ENCODE results near the gene DYNC1H1.

Gene DYNC1H1

GRCh38 chr14:101964297-101965180 is at the start of gene DYNC1H1:
DYNC1H1 (plus strand) TSS chr14:101964573; CDS start chr14:101964692, 119 bp downstream.
- DNase-seq, result peak; percentile 85

DNA sequence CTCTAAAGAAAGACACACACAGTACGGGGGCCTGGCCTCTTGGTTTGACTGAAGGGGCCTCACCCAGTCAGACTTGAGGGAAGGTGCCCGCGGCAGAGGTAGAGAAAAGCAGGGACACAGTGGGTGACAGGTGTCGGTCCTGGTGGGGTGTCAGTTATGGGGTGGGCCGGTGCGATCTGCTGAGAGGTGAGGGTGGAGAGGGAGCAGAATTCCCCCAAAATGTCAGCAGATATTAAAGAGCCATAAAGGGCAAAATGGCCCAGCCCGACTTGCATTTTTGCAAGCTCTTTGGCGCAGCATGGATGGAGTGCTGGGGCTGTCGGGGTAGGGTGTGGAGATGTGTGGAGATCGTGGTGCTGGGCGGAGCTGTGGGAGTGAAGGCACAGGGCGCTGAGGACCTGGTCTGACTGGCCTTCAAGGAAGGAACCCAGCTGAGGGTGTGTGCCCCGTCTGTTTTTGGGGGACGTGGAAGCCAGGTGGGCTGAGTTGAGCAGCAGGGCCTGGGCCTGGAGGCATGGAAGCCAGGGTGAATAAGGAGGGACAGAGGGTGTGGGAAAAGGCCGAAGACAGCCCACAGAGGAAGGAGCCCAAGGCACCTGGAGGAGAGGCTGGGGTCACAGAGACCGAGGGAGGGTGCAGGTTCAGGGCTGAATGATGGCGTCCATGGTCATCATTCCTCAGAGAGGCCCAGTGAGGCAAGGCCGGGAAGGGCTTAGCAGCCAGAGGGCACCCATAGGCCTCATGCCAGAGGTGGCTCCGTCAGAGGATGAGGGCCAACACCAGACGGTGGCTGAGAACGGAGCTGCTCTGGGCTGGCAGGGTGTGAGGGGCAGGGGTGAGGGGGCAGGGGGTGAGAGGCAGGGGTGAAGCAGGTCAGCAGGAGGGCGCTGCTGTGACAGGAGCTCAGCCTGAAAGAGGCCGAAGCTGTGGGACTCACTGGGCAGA is 48.2 kb upstream of the DYNC1H1 start:
- no peak for DNase-seq

DNA sequence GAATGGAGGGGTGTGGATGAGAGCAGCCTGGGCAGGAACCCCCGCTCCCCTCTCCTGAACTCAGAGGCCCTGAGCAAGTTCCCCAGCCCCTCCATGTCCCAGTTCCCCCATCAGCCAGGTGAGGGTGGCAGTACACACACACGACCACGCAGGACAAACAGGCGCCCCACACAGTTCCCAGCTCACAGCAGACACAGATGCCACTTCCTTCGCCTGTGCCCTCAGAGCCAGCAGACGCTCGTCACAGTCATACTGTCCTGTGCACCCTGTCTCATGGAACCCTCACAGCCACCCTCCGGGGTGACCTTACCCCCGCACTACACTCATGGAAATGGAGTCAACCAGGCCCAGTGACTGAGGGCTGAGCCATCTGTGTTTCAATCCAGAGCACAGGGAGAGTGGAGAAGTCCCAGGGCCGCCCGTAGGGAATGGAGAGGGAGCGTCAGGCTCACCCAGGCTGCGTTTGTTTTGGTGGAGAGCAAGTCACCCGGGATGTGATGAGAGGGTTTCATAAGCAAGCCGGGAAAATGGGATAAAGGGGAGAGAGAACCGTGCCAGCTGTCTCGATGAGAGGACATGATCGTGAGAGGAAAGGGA is 47.5 kb upstream of the DYNC1H1 start:
- DNase-seq, result no peak

GRCh38 chr14:101917413-101918017 is 46.9 kb upstream of the DYNC1H1 start:
- DNase-seq, result no peak

DNA sequence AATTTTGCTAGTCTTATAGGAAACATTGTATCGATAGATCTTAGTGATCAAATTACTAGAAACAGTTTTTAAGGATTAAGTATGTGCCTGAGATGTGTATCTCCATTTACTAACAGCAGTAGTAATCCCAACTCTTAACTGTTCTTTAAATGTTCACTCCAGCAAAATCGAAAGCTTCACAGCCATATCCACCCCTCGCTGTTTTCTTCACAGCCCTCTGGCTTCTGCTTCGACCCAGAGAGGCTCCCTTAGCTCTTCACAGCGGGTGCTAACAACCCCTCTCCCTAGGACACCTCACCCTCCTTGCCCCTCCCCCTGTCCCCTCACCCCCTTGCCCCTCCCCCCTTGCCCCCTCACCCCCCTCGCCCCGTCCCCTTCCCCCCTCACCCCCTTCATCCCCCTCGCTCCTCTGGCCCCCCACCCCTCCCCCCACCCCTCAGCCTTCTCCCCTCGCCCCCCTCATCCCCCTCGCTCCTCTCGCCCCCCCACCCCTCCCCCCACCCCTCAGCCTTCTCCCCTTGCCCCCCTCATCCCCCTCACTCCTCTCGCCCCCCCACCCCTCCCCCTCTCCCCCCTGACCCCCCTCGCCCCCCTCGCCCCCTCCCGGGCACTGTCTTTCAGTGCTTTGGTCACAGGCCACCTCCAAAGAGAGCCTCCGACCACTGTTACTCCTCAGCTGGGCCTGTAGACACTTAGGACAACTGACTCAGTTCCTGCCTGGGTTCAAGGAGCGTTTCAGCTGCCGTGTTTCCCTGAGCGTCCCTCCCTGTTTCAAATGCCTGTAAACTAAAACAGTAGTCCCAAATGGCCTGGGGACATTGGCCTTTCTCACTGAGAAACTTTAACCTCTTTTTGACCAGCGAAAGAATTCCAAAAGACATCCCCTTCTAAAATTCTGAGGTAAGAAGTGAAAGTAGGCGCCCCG is 46.0 kb upstream of the DYNC1H1 start:
- no peak for DNase-seq

DNA sequence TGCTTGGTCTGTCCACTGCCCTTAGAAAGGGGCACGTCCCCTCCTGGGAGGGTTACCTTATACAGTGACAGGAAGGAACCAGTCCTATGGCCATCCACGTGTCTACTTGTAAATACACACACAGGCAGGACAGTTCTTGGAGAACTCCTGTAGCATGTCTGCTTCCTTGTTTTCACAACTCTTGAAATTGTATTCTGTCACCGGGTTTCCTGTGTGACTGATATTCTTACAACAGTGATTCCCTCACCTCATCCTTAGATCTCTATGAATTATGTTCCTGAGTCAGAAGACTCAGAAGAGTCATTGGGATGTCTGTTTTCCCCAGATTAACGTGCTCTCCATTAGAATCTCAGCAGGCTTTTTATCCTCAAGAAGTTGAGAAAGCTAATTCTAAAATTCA is 44.1 kb upstream of the DYNC1H1 start:
- no peak for DNase-seq

- no peak for DNase-seq
Measured at GRCh38 chr14:101922866-101923265, 41.5 kb upstream of the DYNC1H1 start.

GRCh38 chr14:101925152-101925551 is 39.2 kb upstream of the DYNC1H1 start:
- DNase-seq, result no peak

DNA sequence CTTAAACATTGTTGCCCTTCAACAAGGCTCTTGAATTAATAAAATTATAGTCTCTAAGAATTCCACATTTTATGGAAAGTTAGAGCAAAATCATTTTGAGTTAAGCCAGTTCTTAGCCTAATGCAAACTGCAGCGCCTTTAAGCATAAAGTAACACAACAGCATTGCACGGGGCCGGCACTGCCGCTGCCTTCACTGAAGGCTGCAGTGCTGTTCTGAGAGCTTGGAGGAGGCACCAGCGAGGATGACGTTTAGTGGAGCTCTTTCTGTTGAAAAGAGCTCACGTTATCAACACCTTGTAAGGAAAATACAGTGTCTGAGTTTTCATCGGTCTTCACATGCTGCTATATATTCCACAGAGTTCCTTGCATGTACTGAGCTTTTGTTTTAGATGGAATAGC is 38.3 kb upstream of the DYNC1H1 start:
- DNase-seq, result no peak

DNA sequence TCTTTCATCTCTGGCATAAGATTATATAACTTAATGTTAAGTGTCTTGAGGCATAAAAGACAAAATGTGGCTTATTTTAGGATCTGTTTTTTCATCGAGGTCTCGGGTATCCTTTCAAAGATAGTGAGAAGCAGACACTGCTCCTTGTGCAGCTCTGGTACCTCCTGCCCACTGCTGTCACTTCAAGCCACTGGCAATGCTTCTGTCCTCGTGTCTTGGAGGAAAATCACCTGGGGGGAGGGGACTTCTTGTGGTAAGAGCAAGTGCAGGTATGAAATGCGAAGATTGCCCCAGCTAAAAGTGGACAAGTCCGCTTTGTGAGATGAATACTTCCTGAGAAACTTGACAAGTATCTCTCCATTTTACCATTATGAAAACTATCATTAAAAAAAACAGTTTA is 37.8 kb upstream of the DYNC1H1 start:
- DNase-seq, result no peak

GRCh38 chr14:101927859-101928258 is 36.5 kb upstream of the DYNC1H1 start:
- DNase-seq, result no peak

DNA sequence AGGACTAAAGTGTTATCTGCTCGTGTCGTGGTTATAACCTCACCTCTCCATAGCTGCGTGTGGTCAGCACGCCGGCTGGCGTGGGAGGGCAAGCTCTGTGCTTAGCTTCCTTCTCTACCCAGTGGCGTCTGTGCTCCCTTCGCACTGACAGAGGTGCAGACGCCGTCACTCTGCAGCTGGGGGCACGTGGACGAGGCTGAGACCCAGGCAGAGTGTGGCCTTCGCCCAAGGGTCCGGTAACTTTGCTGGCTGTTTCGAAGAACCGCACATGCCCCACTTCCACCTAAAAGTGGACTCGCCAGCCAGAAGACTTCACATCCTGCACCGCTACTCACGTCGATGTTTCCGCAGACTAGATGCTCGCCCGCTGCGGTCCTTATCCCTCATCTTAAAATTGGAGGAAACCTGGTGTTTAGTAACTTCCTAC is 35.9 kb upstream of the DYNC1H1 start:
- DNase-seq, result no peak

DNA sequence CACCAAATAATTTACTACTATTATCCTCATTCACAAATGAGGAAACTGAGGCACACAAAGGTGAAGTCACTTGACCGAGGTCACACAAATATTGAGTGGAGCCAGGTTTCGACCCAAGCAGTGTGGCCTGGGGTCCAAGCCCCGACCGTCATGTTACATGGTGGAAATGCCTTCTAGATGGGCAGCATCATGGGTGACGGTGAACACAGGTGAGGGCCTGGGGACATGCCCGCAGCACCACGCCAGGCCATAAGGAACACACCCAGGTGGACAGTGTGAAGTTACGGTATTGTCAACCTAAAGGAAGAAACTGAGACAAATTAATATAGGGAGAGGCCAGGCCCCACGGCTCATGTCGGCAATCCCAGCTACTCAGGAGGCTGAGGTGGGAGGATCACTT is 35.3 kb upstream of the DYNC1H1 start:
- DNase-seq, result no peak

DNA sequence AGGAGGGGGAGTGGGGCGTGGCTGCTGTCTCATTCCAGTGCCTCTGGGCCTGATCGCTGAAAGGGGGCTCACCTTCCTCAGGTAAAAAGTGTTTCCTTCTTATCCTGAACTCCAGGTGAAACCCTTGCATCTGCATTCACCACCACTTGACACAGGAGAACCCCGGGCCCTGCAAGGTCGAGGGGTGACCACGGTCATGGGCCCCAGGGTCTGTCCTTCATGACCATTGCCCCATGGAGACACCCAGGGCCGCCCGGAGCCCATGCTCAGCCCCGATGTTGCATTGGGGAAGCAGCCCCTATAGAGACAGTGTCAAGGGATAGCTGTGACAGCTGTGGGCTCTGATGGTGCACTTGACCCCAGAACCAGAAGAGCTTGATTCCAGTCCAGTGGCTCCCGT is 34.4 kb upstream of the DYNC1H1 start:
- no peak for DNase-seq

DNA sequence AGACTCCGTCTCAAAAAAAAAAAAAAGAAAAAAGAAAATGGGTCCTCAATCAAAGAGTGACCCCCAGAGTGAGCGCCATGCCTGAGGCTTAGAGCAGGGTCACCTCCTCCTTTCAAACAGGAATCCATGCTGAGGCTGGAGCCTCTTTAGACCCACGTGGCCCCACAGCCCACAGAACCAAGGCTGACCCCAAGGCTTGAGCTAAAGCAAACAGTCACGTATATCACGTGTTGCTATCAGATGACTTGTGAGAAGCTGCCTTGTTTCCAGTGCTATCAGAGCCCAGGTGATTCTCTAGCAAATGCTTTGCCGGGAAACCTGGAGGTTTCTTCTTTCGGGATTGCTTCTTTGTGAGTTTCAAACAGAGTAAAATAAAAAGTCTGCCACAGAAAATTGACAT is 31.7 kb upstream of the DYNC1H1 start:
- DNase-seq, result no peak

DNA sequence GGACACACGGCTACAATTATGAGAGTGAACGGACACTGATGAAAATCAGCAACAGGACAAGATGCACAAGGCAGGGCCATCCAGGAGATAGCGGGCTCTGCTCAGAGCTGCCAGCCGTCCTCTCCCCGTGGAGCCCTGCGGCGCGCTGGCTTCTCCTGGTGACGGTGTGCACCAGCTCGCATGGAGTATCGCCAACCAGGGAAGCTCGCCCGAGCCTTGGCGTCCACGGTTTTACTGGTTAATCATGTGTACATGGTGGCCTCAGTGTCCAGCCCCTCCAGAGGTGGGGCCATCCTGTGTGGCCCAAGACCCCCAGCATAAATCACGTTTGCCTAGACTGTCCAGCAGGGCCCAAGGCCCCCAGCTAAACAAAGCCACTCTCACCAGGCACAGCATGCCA is 31.2 kb upstream of the DYNC1H1 start:
- no peak for DNase-seq

- no peak for DNase-seq
Measured at GRCh38 chr14:101934601-101935150, 29.7 kb upstream of the DYNC1H1 start.

DNA sequence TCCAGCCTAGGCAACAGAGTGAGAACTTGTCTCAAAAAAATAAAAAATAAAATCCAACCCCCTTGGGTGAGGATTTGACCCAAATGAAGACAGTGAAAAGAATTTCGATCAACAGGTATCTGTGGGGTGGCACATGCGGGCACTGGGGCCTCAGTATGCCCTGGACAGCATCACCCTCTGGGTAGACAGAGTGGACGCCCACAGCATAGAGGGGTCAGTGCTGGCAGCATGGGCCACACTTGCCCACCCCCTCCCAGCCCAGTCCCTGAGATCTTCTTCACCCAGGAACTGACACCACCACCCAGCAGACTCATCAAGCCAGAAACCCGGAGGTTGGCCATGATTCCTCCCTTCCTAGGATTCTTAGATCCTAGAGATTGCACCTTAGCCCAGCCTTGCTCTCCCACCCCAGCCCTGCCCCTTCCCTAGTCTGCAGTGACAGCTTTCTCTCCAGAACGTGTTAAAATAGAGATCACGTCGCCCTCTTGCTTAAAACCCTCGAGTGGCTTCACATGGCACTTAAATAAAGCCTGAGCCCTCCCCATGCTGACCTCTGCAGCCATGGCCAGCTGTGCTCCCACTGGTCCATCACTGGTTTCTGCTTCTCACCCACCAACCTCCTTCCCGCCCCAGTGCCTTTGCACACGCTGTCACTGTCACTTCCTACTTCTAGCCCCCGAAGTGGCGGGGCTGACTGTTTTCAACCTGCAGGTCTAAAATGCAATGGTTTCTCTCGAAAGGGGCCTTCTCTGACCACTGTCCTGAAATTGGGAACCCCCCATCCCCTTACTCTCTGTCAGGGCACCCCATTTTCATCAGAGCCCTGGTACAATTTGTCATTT is 26.2 kb upstream of the DYNC1H1 start:
- no peak for DNase-seq

DNA sequence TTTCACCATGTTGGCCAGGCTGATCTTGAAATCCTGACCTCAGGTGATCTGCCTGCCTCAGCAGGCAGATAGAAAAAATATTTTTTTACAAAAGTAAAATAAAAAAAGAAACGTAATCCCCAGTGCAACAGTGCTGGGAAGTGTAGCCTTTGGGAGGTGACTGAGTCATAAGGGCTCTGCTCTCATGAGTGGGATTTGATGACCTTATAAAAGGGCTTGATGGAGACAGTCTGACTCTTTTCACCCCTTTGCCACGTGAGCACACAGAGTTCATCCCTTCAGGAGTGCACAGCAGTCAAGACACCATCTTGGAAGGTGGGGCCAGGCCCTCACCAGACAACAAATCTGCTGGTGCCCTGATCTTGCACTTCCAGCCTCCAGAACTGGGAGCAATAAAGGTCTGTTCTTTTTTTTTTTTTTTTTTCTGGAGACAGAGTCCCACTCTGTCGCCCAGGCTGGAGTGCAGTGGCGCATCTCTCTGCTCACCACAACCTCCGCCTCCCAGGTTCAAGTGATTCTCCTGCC is 24.7 kb upstream of the DYNC1H1 start:
- DNase-seq, result no peak

DNA sequence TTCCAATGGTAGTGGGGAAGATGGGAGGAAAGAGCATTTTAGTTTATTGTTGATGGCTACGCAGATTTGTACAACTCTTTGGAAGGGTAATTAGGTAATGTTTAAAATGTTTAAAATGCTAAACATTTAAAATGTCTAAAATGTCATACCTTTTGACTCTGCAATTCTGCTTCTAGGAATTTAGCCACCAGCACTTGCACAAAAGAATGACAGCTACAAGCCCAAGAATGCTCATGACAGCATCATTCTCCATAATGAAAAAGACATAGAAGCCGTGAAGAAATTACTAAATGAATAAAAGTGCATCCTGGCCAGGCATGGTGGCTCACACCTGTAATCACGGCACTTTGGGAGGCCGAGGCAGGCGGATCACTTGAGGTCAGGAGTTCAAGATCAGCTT is 19.9 kb upstream of the DYNC1H1 start:
- DNase-seq, result no peak
